Stimulated activated CD4-positive, alpha-beta T cell treated with anti-CD3 and anti-CD28 coated beads, Interleukin-2, amount 100 ng/mL, for 48 hours (primary cell): ENCODE results near the gene ASIC4.

Experiments
- DNase-seq, 2 donors: peaks; one replicate each; pipeline ENCODE4 v3.0.0-alpha.2; 2020

The ASIC4 gene

GRCh38 chr2:219537657-219538488 lies 23.6 kb downstream of the ASIC4 start:
- DNase-seq, result no peak

- no peak for DNase-seq
Measured at GRCh38 chr2:219538504-219538951, 24.2 kb downstream of the ASIC4 start.

- no peak for DNase-seq
Measured at GRCh38 chr2:219538956-219539788, 24.9 kb downstream of the ASIC4 start.

- DNase-seq, result no peak
Measured at GRCh38 chr2:219539926-219540678, 25.8 kb downstream of the ASIC4 start.

DNA sequence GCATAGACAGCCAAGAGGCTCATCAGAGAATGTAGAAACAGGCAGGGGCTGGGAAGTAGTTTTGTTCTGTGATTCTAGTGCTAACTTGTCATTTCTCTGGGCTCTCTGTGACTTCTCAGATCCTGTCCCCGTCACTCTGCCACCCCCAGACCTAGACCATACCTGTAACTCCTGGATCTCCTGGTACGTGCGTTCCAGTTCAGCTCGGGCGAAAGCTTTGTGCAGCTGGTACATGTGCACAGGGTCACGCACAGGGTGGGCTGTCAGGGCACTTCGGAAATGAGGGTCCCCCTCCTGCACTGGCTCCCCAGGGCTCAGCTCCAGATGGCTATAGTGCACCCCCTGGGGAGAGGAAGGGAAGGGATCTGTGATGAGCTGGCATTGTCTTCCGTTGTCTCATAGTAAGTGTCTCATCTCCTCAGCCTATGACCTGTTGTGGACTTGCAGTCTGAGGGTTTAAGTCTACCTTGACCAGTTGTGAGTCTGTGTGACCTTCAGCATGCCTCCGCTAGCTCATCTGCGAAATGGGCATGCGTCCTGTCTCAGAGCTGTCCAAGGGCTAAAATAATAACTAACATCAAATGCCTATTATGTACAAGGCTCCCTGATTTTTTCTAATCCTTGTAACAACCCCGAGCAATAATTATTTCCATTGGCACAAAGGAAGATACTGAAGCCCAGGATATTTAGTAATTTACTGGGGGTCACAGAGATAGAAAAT lies 26.7 kb downstream of the ASIC4 start:
- DNase-seq, result no peak

DNA sequence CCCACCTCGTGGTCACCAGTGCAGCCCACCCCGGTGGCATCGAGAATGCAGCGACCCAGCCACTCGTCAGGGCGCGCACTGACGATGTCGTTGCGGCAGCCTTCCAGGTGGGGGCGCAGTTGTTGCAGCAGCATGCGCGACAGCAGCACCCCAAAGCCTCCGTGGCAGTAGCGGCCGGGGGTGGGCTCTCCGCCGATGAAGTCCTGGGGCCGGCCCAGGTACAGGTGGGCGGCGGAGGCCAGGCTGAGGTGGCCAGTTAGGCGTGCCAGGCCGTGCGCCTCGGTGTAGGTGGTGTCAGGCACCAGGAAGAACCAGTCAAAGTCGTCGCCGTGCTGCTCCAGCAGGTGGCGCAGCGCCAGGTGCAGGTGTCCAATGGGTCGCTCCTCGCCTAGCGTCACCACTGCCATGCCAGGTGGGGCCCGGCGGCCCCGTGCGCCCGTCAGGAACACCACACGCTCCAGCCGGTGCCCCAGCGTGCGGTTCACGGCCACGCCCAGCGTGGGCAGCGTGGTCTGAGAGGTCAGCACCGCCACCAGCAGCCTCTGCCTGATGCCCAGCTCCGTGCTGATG lies 27.4 kb downstream of the ASIC4 start:
- peak; percentile 87 for DNase-seq

- DNase-seq, result no peak
Measured at GRCh38 chr2:219542931-219543595, 28.8 kb downstream of the ASIC4 start.

DNA sequence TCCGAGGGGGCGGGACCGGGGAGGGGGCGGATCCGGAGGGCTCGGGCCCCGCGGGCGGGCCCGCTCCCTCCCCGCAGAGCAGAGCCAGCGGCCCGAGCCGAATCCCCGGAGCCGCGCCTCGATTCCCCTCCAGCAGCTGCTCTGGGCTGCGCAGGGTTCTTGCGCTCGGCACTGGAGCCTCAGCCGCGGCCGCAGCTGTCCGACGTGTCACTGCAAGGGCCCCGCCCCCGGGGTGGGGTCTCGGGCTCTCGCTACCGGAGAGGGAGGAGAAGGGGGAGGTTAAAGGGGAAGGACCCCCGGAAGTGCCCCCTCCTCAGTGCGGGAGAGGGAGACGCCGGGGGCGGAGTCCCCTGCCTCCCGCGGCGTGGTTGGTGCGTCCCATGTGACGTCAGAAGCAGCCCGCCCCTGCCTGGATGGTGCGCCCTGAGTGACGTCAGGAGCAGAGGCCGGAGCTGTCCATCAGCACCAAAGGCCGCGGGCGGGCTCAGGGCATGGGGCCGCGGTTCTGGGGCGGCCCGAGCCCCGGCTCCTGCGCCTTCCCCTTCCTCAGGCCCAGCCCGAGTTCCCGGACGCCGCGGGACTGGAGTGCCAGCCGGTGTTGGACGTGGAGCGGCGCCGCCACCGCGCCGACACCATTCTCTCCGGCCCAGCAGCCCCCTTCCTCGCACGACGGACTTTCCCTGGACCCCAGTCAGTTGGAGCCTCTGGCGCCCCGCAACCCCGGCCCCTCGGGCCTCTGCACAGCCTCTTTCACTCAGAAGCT lies 29.5 kb downstream of the ASIC4 start, which contains the start of the genes CHPF and TMEM198:
CHPF (minus strand) TSS at position 214 of the 763 bp plus-strand sequence. CDS start 271 bp downstream, outside the sequence.
TMEM198 (plus strand) TSS at position 433 of the 763 bp plus-strand sequence. CDS start 700 bp downstream, outside the sequence.
- DNase-seq, result peak; percentile 90 to 91

DNA sequence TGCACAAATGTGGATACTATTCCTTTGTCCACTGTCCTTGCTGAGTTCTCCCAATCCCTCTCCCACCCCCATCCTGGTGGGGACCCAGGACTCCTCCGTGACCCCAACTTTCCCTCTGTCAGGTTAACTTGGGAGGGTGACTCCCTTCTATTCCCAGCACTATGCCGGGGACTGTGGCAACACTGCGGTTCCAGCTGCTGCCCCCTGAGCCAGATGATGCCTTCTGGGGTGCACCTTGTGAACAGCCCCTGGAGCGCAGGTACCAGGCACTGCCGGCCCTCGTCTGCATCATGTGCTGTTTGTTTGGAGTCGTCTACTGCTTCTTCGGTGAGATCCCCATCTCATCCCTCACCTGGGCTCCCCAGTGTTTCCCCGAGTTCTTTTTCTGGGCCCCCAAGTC lies 30.3 kb downstream of the ASIC4 start:
- DNase-seq, result no peak

- no peak for DNase-seq
Measured at GRCh38 chr2:219545295-219545942, 31.1 kb downstream of the ASIC4 start.

DNA sequence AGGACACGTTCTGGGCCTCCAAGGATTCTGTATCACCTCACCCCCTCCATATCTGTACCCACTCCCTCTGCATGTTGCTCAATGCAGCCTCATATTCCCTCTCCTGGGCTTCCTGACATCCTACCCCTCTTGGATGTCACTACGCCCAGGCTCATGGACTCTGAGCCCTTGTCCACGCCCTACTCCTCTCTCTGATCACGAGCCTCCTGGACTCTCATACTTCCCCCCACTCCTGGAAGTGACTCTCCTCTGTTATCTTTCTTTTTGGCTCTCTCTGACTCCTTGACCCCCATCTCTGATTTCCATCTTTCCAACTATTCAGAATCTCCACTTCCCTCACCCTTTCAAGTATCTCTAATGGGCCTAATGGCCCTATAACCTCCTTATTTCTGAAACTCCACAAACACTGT lies 31.7 kb downstream of the ASIC4 start:
- DNase-seq, result no peak

GRCh38 chr2:219547621-219548020 lies 33.3 kb downstream of the ASIC4 start:
- no peak for DNase-seq

DNA sequence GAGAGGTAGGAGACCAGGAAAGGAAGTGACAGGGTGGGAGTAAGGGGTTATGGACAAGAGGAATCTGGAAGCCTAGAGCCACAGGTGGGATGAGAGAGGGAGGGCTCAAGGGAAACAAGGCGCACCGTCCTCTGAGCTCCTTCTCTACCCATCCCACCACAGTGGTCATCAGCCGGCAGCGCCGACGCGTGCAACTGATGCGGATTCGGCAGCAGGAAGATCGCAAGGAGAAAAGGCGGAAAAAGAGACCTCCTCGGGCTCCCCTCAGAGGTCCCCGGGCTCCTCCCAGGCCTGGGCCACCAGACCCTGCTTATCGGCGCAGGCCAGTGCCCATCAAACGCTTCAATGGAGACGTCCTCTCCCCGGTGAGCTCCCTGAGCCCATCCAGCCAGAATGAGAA lies 34.7 kb downstream of the ASIC4 start:
- DNase-seq, result no peak

- DNase-seq, result no peak
Measured at GRCh38 chr2:219549619-219550018, 35.3 kb downstream of the ASIC4 start.

DNA sequence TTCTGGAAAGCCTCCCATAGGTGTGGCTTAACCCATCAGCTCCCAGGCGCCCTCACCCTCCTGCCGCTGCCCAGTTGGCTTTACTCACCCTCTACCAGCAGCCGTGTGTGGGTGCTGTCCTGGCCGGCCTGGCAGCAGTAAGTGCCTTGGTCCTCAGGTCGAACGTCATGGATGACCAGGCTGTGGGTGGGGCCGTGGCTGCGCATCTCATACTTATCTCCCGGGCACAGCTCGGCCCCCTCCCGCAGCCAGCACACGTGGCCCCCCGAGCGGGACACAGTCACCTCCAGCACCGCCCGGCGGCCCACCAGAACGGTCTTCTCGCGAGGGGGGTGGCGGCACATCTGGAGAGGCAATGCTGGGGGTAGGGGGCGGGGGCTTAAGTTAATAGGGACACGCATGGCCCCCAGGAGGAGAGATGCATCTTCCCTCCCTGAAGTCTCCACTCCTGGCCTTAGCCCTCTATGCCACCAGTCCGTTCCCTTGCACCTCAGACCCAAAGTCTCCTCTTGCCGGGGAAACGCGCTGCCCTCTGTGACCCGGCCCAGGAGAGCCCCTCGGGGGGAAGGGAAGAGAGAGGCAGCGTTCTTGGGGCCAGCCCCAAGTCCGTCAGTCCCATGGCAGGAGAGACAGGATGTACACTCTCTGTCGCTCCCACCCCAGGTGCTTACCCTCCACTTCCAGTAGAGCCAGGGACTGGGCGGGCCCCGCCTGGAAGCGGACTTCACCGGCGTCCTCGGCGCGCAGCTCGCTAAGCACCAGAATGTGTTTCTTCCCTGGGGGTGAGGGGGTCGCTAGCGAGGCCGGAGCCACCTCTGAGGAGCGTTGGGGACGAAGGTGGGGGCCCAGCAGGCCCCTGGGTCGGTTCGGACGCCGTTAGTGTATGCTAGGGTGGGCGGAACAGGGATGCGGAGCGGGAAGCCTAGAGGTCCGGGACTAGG lies 37.4 kb downstream of the ASIC4 start:
- DNase-seq, result no peak

GRCh38 chr2:219552382-219553167 lies 38.3 kb downstream of the ASIC4 start:
- peak; percentile 73 to 80 for DNase-seq

GRCh38 chr2:219553168-219553417 lies 38.8 kb downstream of the ASIC4 start:
- no peak for DNase-seq

GRCh38 chr2:219553463-219553963 lies 39.2 kb downstream of the ASIC4 start:
- no peak for DNase-seq
